Astrocyte (in vitro differentiated cells and primary cell): ENCODE measurements around the gene CD33. TPM values are rescaled to one million over a fixed set of nuclear protein-coding genes. Genes with fewer than 3 reads are reported as not detected.

Experiments
- DNase-seq: peaks from one replicate; pipeline ENCODE4 v3.0.0-alpha.2; 2010; ENCODE audit warnings: low read depth
- FAIRE-seq: peaks from 2 replicates; lab custom pipeline; 2011; peaks lifted over from hg19 to GRCh38; lab: Jason Lieb, UNC
- H2AFZ ChIP-seq: 2 replicates; pipeline ENCODE4 v1.6.0; 2012; ENCODE audit warnings: low read depth, low read length, inconsistent platforms
- H3K27ac ChIP-seq: 2 replicates; pipeline ENCODE4 v1.5.1; 2011; ENCODE audit warnings: low read depth, low read length, inconsistent platforms
- H3K27me3 ChIP-seq: 2 replicates; pipeline ENCODE4 v1.6.0; 2011; ENCODE audit warnings: low read length, inconsistent platforms; ENCODE audit not compliant: insufficient read depth
- H3K36me3 ChIP-seq: 2 replicates; pipeline ENCODE4 v1.5.1; 2011; ENCODE audit warnings: low read length, inconsistent platforms; ENCODE audit not compliant: insufficient read depth
- H3K4me1 ChIP-seq: 2 replicates; pipeline ENCODE4 v1.5.1; 2011; ENCODE audit warnings: low read length, inconsistent platforms; ENCODE audit not compliant: insufficient read depth
- H3K4me2 ChIP-seq: 2 replicates; pipeline ENCODE4 v1.6.0; 2012; ENCODE audit warnings: low read length, inconsistent platforms
- H3K4me3 ChIP-seq: 2 replicates; pipeline ENCODE4 v1.5.1; 2011; ENCODE audit warnings: low read depth, mild to moderate bottlenecking, low read length, inconsistent platforms; ENCODE audit not compliant: insufficient read depth
- H3K79me2 ChIP-seq: 2 replicates; pipeline ENCODE4 v1.6.0; 2012; ENCODE audit warnings: mild to moderate bottlenecking, low read length, inconsistent platforms; ENCODE audit not compliant: insufficient read depth
- H3K9ac ChIP-seq: 2 replicates; pipeline ENCODE4 v1.6.0; 2012; ENCODE audit warnings: mild to moderate bottlenecking, low read length, inconsistent platforms
- H3K9me3 ChIP-seq: 2 replicates; pipeline ENCODE4 v1.5.1; 2012; ENCODE audit warnings: low read depth, mild to moderate bottlenecking, low read length, inconsistent platforms; ENCODE audit not compliant: insufficient read depth
- H4K20me1 ChIP-seq: 2 replicates; pipeline ENCODE4 v1.6.0; 2012; ENCODE audit warnings: low read length, inconsistent platforms; ENCODE audit not compliant: insufficient read depth
- H3K27ac Mint-ChIP-seq: one replicate; pipeline ENCODE4 v1.8.0; 2021; ENCODE audit warnings: mild to moderate bottlenecking, mixed read lengths; ENCODE audit not compliant: unreplicated experiment
- H3K27me3 Mint-ChIP-seq: one replicate; pipeline ENCODE4 v1.8.0; 2021; ENCODE audit warnings: low read depth, mixed read lengths; ENCODE audit not compliant: unreplicated experiment
- H3K36me3 Mint-ChIP-seq: one replicate; pipeline ENCODE4 v1.8.0; 2021; ENCODE audit warnings: low read depth, mixed read lengths; ENCODE audit not compliant: unreplicated experiment
- H3K4me1 Mint-ChIP-seq: one replicate; pipeline ENCODE4 v1.8.0; 2021; ENCODE audit warnings: low read depth, mixed read lengths; ENCODE audit not compliant: unreplicated experiment
- H3K4me3 Mint-ChIP-seq: one replicate; pipeline ENCODE4 v1.8.0; 2021; ENCODE audit warnings: mild to moderate bottlenecking, moderate library complexity, mixed read lengths; ENCODE audit not compliant: unreplicated experiment
- H3K9me3 Mint-ChIP-seq: one replicate; pipeline ENCODE4 v1.8.0; 2021; ENCODE audit warnings: mild to moderate bottlenecking, mixed read lengths; ENCODE audit not compliant: unreplicated experiment
- CTCF ChIP-seq: IDR thresholded peaks from 2 replicates; pipeline ENCODE4 v1.5.1; 2011; ENCODE audit warnings: low read depth, mild to moderate bottlenecking, inconsistent platforms, low read length, moderate library complexity; ENCODE audit not compliant: insufficient read depth
- EZH2 ChIP-seq: IDR thresholded peaks from 2 replicates; pipeline ENCODE4 v1.6.1; 2012; ENCODE audit warnings: mild to moderate bottlenecking, low read length, inconsistent platforms; ENCODE audit not compliant: insufficient read depth
- total RNA-seq: library from RNA; stranded (reverse); gene quantifications from 2 replicates; pipeline ENCODE4 v1.2.1, GENCODE V29; 2021

The CD33 gene
- total RNA-seq, 1 donor from 2014 or later: not detected

- Mint-ChIP-seq H3K4me1 (no peaks in the 10 kb centered on the region), H3K4me3 (no peak overlapping the region), H3K27ac (no peak overlapping the region), H3K9me3 (no peaks in the 10 kb centered on the region), H3K36me3 (no peaks in the 10 kb centered on the region), H3K27me3 (peaks cover 12% of the 10 kb centered on the region)
- no peak overlapping the region for H3K9ac ChIP-seq
- H3K27ac ChIP-seq: no peak overlapping the region
- H3K27me3 ChIP-seq: no peaks in the 10 kb centered on the region
- H3K4me1 ChIP-seq: no peaks in the 10 kb centered on the region
- no peak overlapping the region for H3K4me3 ChIP-seq
- TF ChIP-seq EZH2 (no peak), CTCF (no peak)
- H2AFZ ChIP-seq: no peak overlapping the region
- H4K20me1 ChIP-seq: no peaks in the 10 kb centered on the region
- FAIRE-seq (no peak), DNase-seq (no peak)
- H3K4me2 ChIP-seq: no peak overlapping the region
- peaks cover 9% of the 10 kb centered on the region for H3K9me3 ChIP-seq
- H3K79me2 ChIP-seq: no peaks in the 10 kb centered on the region
- H3K36me3 ChIP-seq: no peaks in the 10 kb centered on the region
Measured at GRCh38 chr19:51263808-51264207, 38.9 kb downstream of the CD33 start.

GRCh38 chr19:51271067-51271466, 46.2 kb downstream of the CD33 start:
- no peak overlapping the region for H3K4me3 Mint-ChIP-seq
- no peaks in the 10 kb centered on the region for H3K9me3 ChIP-seq
- H3K27ac Mint-ChIP-seq: no peak overlapping the region
- no peak overlapping the region for H3K4me2 ChIP-seq
- H3K27me3 ChIP-seq: no peaks in the 10 kb centered on the region
- no peaks in the 10 kb centered on the region for H3K36me3 Mint-ChIP-seq
- H3K27me3 Mint-ChIP-seq: peaks cover 7% of the 10 kb centered on the region
- no peaks in the 10 kb centered on the region for H3K36me3 ChIP-seq
- H3K4me3 ChIP-seq: no peak overlapping the region
- no peak overlapping the region for H3K27ac ChIP-seq
- H3K79me2 ChIP-seq: no peaks in the 10 kb centered on the region
- H4K20me1 ChIP-seq: no peaks in the 10 kb centered on the region
- no peak overlapping the region for H2AFZ ChIP-seq
- H3K4me1 Mint-ChIP-seq: no peaks in the 10 kb centered on the region
- H3K9me3 Mint-ChIP-seq: no peaks in the 10 kb centered on the region
- no peak for DNase-seq
- no peaks in the 10 kb centered on the region for H3K4me1 ChIP-seq
- FAIRE-seq: no peak
- no peak overlapping the region for H3K9ac ChIP-seq
- TF ChIP-seq EZH2 (no peak), CTCF (no peak)

- no peak overlapping the region for H3K27ac ChIP-seq
- no peaks in the 10 kb centered on the region for H4K20me1 ChIP-seq
- FAIRE-seq: no peak
- no peaks in the 10 kb centered on the region for H3K9me3 ChIP-seq
- Mint-ChIP-seq H3K27ac (no peak overlapping the region), H3K9me3 (no peaks in the 10 kb centered on the region), H3K4me1 (no peaks in the 10 kb centered on the region), H3K36me3 (no peaks in the 10 kb centered on the region), H3K27me3 (peaks cover 7% of the 10 kb centered on the region), H3K4me3 (no peak overlapping the region)
- no peak overlapping the region for H3K4me2 ChIP-seq
- no peaks in the 10 kb centered on the region for H3K79me2 ChIP-seq
- H3K4me3 ChIP-seq: no peak overlapping the region
- no peak for TF ChIP-seq CTCF
- TF ChIP-seq EZH2: no peak
- H2AFZ ChIP-seq: no peak overlapping the region
- no peak overlapping the region for H3K9ac ChIP-seq
- H3K4me1 ChIP-seq: no peaks in the 10 kb centered on the region
- no peaks in the 10 kb centered on the region for H3K36me3 ChIP-seq
- DNase-seq: no peak
- no peaks in the 10 kb centered on the region for H3K27me3 ChIP-seq
Measured at GRCh38 chr19:51272183-51272810, 47.4 kb downstream of the CD33 start.
